ENCODE data around the gene GNAQ.
A peak's percentile ranks its signal among the peaks of the same experiment; 100 is the strongest.
"Not testable (repeated sequence)": the region's sequence is repeated elsewhere in the genome, so short reads cannot be mapped to it uniquely, and the experiment has no call there.

The GNAQ gene

DNA sequence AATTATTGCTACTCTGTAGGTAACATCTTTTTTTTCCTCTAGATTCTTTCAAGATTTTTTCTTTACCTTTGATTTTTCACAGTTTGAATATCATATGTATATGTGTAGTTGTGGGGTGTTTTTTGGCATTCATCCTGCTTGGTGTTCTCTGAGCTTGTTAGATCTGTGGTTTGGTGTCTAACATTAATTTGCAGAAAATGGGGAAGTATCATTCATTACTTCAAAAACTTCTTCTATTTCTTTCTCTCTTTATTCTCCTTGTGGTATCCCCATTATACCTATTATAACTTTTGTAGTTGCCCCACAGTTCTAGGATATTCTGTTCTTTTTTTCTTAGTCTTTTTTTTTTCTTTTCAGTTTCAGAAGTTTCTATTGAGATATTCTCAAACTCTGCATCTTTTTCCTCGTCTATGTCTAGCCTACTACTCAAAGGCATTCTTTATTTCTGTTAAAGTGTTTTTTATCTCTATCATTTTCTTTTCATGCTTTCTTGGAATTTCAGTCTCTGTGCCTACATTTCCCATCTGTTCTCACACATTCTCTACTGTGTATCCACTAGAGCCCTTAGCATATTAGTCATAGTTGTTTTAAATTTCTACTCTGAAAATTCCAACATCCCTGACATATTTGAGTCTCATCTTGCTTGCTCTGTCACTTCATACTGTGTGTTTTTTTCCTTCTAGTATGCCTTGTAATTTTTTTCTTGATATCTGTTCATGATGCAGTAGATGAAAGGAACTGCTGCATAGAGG is 323.4 kb downstream of the GNAQ start:
- no peak for DNase-seq

DNA sequence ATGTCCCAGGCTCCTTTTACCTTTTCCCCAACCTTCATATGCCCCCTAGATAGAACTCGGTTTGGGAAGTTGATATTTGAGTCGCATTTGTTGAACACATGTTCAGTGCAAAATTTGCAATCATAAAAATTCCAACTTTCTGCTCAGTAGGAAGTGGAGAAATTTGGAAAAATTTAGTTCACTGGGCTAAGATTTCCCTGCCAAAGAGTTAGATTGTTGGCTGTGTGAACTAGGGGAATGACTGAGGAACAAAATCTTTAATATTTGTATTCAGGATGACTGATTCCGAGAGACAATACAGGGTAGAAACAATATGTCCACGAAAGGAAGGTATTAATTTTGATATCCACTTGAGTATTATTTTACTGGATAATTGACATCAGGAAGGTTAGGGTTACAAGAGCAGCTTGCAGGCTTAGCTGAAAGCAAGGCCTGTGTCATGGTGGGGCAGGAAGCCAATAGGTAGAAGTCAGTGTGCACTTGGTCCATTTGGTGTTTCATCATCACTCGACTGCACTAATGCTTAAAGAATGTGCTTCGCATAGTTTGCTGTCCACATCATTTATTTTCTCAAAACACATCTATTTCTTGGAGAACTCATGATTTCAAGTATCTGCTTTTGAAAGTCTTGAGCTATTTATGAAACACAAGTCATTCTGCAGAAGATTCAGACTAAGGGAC is 324.1 kb downstream of the GNAQ start:
- no peak for DNase-seq

DNA sequence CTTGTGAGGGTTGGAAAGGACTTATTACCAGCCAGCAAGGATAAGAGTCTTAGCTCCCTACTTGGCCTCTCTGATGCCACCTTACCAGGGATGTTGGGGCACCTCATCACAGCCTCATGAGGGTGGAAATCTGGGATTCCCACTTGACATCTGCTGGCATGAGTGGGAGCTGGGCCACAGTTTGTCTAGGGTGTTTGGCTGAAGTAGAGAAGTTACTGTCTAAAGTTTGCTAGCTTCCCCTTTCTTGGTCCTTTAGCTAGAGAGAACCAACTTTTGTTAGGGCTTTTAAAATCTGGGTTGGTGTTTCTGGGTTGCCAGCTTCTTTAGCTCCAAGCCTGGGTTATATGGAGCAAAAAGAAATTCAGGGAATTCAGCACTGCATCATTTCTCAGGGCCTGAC is 326.0 kb downstream of the GNAQ start:
- DNase-seq, result no peak

GRCh38 chr9:77702521-77703390 is 328.9 kb downstream of the GNAQ start:
- DNase-seq, result not testable (repeated sequence)

DNA sequence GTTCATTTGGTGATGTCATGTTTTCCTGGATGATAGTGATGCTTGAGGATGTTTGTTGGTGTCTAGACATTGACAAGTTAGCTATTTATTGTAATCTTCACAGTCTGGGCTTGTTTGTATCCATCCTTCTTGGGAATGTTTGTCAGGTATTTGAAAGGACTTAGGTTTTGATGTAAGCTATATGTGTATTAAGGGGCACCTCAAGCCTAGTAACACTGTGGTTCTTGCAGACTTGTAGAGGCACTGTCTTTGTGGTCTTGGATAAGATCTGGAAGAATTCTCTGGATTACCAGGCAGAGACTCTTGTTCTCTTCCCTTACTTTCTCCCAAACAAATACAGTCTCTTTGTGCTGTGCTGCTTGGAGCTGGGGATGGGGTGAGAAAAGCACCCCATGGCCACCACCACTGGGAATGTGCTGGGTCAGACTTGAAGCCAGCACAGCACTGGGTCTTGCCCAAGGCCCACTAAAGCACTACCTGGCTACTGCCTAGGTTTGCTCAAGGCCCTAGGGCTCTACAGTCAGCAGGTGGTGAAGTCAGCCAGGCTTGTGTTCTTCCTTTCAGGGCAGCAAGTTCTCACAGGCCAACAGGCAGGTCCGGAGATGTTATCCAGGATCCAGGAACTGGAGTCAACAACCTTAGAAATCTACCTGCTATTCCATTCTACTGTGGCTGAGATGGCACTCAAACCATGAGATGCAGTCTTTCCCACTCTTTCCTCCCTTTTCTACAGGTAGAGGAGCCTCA is 334.2 kb downstream of the GNAQ start:
- DNase-seq, result no peak

GRCh38 chr9:77690723-77691122 is 340.9 kb downstream of the GNAQ start:
- DNase-seq, result not testable (repeated sequence)

DNA sequence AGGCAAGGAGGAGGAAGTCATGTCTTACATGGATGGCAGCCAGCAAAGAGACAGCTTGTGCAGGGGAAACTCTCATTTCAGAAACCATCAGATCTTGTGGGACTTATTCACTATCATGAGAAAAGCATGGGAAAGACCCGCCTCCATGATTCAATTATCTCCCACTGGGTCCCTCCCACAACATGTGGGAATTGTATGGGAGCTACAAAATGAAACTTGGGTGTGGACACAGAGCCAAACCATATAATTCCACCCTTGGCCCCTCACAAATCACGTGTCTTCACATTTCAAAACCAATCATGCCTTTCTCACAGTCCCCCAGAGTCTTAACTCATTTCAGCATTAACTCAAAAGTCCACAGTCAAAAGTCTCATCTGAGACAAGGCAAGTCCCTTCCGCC is 341.5 kb downstream of the GNAQ start:
- not testable (repeated sequence) for DNase-seq

DNA sequence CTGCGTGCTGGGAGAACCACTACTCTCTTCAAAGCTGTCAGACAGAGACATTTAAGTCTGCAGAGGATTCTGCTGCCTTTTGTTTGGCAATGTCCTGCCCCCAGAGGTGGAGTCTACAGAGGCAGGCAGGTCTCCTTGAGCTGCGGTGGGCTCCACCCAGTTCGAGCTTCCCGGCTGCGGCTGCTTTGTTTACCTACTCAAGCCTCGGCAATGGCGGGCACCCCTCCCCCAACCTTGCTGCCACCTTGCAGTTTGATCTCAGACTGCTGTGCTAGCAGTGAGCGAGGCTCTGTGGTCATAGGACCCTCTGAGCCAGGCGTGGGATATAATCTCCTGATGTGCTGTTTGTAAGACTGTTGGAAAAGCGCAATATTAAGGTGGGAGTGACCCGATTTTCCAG is 343.9 kb downstream of the GNAQ start:
- not testable (repeated sequence) for DNase-seq

- DNase-seq, result no peak
Measured at GRCh38 chr9:77680581-77680980, 351.0 kb downstream of the GNAQ start.

DNA sequence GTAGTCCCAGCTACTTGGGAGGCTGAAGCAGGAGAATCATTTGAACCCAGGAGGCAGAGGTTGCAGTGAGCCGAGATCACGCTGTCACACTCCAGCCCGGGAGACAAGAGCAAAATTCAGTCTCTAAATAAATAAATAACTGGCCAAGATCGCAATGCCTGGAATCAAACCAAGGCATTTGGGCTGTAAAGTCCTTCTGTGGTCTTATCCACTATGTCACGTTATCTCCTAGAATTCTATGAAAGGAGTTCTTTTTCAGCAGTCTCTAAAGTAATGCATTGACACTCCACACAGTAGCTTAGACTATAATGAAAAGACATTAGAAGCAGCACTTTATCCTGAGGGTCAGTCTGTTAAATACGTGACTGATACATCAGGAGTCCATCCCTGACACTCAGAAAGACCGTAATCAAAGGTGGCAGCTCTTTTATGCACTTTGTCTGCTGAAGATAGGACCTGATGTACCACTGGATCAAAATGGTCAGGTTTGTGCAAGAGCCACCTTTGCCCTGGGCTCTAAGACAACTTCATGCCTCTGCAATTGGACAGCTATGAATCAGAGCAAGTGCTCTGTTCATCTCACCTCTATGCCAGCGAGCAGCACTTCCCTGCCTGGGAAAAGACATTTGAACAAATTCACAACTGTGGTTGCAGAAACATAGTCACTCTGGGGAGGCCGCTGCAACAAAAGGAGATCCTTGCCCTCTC is 351.8 kb downstream of the GNAQ start:
- no peak for DNase-seq

GRCh38 chr9:77679088-77679487 is 352.5 kb downstream of the GNAQ start:
- no peak for DNase-seq

- no peak for DNase-seq
Measured at GRCh38 chr9:77677957-77678535, 353.6 kb downstream of the GNAQ start.

DNA sequence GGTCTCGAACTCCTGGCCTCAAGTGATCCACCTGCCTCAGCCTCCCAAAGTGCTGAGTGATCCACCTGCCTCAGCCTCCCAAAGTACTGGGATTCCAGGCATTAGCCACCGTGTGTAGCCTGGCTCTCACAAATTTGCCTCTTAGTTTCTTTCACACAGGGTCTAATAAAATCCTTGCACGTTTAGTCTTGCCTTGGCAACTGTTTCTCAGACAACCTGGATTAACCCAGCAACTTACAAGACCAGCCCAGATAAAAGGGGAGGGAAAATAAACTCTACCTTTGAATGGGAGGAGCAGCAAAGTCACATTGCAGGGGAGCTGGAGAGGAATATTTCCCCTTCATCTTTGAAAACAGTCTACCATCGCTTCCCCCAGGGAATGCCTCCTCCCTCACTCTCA is 354.2 kb downstream of the GNAQ start:
- DNase-seq, result peak in 1 of 56 donors; percentile 16

DNA sequence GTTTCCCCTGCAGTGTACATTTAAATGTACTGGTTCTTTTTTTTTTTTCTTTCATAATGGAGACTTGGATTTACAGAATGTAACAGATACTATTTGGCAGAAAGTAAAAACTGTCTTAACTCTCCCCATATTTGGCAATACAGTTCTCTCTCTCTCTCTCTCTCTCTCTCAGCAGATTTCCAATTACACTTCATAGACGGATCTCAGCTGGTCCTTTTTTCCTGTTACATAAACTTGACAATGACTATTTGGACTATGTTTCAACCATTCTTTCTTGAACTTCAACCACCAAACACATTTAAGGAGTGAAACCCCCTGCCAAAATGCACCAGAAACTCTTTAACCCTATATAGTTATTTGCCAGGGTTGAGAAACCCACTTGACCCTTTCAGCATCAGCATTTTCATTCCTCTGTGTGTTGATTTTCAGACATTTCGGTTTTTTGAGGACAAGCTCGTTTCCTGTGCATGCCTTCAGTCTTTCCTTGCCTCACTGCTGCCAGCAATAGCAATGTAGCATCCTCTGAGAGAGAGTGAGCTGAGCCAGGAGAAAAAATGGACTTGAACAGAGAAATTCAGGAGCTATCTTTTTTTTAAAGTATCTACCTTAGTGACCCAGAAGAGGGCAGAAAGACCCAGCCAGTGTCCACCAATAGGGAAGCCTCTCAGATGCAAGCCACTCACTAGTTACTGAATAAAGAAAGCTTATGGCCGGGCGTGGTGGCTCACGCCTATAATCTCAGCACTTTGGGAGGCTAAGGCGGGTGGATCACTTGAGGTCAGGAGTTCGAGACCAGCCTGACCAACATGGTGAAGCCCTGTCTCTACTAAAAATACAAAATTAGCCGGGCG is 357.4 kb downstream of the GNAQ start:
- DNase-seq, result no peak

GRCh38 chr9:77672183-77672582 is 359.4 kb downstream of the GNAQ start:
- no peak for DNase-seq

DNA sequence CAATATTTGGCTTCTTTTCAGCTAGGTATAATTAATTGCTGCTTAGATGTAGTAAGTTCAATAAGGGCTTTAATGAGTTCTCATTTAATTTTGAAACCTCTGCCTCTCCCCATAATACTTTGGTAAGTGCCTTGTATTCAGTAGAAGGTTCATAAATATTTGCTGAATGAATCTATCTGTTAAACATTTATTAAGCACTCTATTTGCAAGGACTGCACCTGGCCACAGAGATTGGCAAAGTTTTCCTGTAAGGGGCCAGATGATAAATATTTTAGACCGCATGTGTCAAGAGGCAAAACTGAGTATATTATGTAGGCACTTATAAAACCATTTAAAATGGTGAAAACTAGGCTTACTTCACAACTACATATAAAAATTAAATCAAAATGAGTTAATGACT is 364.5 kb downstream of the GNAQ start:
- no peak for DNase-seq

Data from amygdala (tissue), 56 donors.